Measurements from ENCODE around the gene PCDHA1. TPM values are rescaled to one million over a fixed set of nuclear protein-coding genes. Genes with fewer than 3 reads are reported as not detected.

Gene PCDHA1
- total RNA-seq, 2 experiments from 2014 or later = not detected

- Mint-ChIP-seq H3K9me3 (no peaks in the 10 kb centered on the region), H3K36me3 (no peaks in the 10 kb centered on the region), H3K27ac (no peak overlapping the region), H3K4me1 (no peaks in the 10 kb centered on the region), H3K27me3 (peaks cover 32% of the 10 kb centered on the region), H3K4me3 (no peak overlapping the region)
- no peak for DNase-seq
These were observed 183.9 kb downstream of the PCDHA1 start for GRCh38 chr5:140969880-140970279.

- no peak for DNase-seq
- Mint-ChIP-seq H3K36me3 (no peaks in the 10 kb centered on the region), H3K9me3 (no peaks in the 10 kb centered on the region), H3K27ac (no peak overlapping the region), H3K4me3 (no peak overlapping the region), H3K27me3 (no peaks in the 10 kb centered on the region), H3K4me1 (no peaks in the 10 kb centered on the region)
These were observed 187.6 kb downstream of the PCDHA1 start for GRCh38 chr5:140973550-140973949.

- no peaks in the 10 kb centered on the region for H3K9me3 Mint-ChIP-seq
- no peak overlapping the region for H3K4me3 Mint-ChIP-seq
- no peak overlapping the region for H3K27ac Mint-ChIP-seq
- no peaks in the 10 kb centered on the region for H3K4me1 Mint-ChIP-seq
- no peaks in the 10 kb centered on the region for H3K27me3 Mint-ChIP-seq
- no peaks in the 10 kb centered on the region for H3K36me3 Mint-ChIP-seq
- no peak for DNase-seq
These were observed 191.1 kb downstream of the PCDHA1 start for GRCh38 chr5:140977003-140977402.

- Mint-ChIP-seq H3K36me3 (no peaks in the 10 kb centered on the region), H3K27me3 (peaks cover 4% of the 10 kb centered on the region), H3K4me1 (no peaks in the 10 kb centered on the region), H3K4me3 (no peak overlapping the region), H3K9me3 (no peaks in the 10 kb centered on the region), H3K27ac (no peak overlapping the region)
- no peak for DNase-seq
These were observed 192.3 kb downstream of the PCDHA1 start for GRCh38 chr5:140978260-140978659.

GRCh38 chr5:140978983-140979382, 193.0 kb downstream of the PCDHA1 start:
- no peaks in the 10 kb centered on the region for H3K4me1 Mint-ChIP-seq
- H3K9me3 Mint-ChIP-seq = no peaks in the 10 kb centered on the region
- DNase-seq = no peak
- H3K4me3 Mint-ChIP-seq = no peak overlapping the region
- H3K27ac Mint-ChIP-seq = no peak overlapping the region
- H3K27me3 Mint-ChIP-seq = peaks cover 6% of the 10 kb centered on the region
- no peaks in the 10 kb centered on the region for H3K36me3 Mint-ChIP-seq

- H3K9me3 Mint-ChIP-seq = no peaks in the 10 kb centered on the region
- H3K27ac Mint-ChIP-seq = no peak overlapping the region
- DNase-seq = no peak
- no peaks in the 10 kb centered on the region for H3K4me1 Mint-ChIP-seq
- no peak overlapping the region for H3K4me3 Mint-ChIP-seq
- peaks cover 15% of the 10 kb centered on the region for H3K27me3 Mint-ChIP-seq
- H3K36me3 Mint-ChIP-seq = no peaks in the 10 kb centered on the region
These were observed 196.3 kb downstream of the PCDHA1 start for GRCh38 chr5:140982083-140982716.

- Mint-ChIP-seq H3K27ac (no peak overlapping the region), H3K36me3 (no peaks in the 10 kb centered on the region), H3K4me3 (no peak overlapping the region), H3K27me3 (peaks cover 22% of the 10 kb centered on the region), H3K9me3 (no peaks in the 10 kb centered on the region), H3K4me1 (no peaks in the 10 kb centered on the region)
- no peak for DNase-seq
These were observed 200.2 kb downstream of the PCDHA1 start for GRCh38 chr5:140986117-140986521.

- H3K4me3 Mint-ChIP-seq = no peak overlapping the region
- H3K36me3 Mint-ChIP-seq = no peaks in the 10 kb centered on the region
- H3K27me3 Mint-ChIP-seq = peaks cover 24% of the 10 kb centered on the region
- H3K9me3 Mint-ChIP-seq = no peaks in the 10 kb centered on the region
- no peaks in the 10 kb centered on the region for H3K4me1 Mint-ChIP-seq
- no peak overlapping the region for H3K27ac Mint-ChIP-seq
- DNase-seq = no peak
These were observed 202.2 kb downstream of the PCDHA1 start for GRCh38 chr5:140988100-140988499.

- DNase-seq = no peak
- Mint-ChIP-seq H3K27ac (no peak overlapping the region), H3K27me3 (peaks cover 21% of the 10 kb centered on the region), H3K36me3 (no peaks in the 10 kb centered on the region), H3K4me1 (no peaks in the 10 kb centered on the region), H3K4me3 (no peak overlapping the region), H3K9me3 (no peaks in the 10 kb centered on the region)
These were observed 202.7 kb downstream of the PCDHA1 start for GRCh38 chr5:140988608-140989007.

- H3K36me3 Mint-ChIP-seq = no peaks in the 10 kb centered on the region
- H3K4me3 Mint-ChIP-seq = no peak overlapping the region
- peaks cover 21% of the 10 kb centered on the region for H3K27me3 Mint-ChIP-seq
- no peaks in the 10 kb centered on the region for H3K9me3 Mint-ChIP-seq
- H3K27ac Mint-ChIP-seq = no peak overlapping the region
- no peak for DNase-seq
- H3K4me1 Mint-ChIP-seq = no peaks in the 10 kb centered on the region
These were observed 203.5 kb downstream of the PCDHA1 start for GRCh38 chr5:140989254-140990020.

- no peak overlapping the region for H3K4me3 Mint-ChIP-seq
- H3K4me1 Mint-ChIP-seq = no peaks in the 10 kb centered on the region
- no peaks in the 10 kb centered on the region for H3K9me3 Mint-ChIP-seq
- no peaks in the 10 kb centered on the region for H3K36me3 Mint-ChIP-seq
- no peak for DNase-seq
- H3K27ac Mint-ChIP-seq = no peak overlapping the region
- H3K27me3 Mint-ChIP-seq = peaks cover 13% of the 10 kb centered on the region
These were observed 206.9 kb downstream of the PCDHA1 start for GRCh38 chr5:140992828-140993227.

- Mint-ChIP-seq H3K4me1 (no peaks in the 10 kb centered on the region), H3K9me3 (no peaks in the 10 kb centered on the region), H3K27ac (no peak overlapping the region)
These were observed 210.1 kb downstream of the PCDHA1 start for GRCh38 chr5:140996060-140996459.

GRCh38 chr5:140998921-140999410, 213.0 kb downstream of the PCDHA1 start:
- no peak for DNase-seq
- no peaks in the 10 kb centered on the region for H3K36me3 Mint-ChIP-seq
- no peaks in the 10 kb centered on the region for H3K9me3 Mint-ChIP-seq
- H3K27ac Mint-ChIP-seq = no peak overlapping the region
- peaks cover 6% of the 10 kb centered on the region for H3K4me1 Mint-ChIP-seq
- H3K4me3 Mint-ChIP-seq = no peak overlapping the region
- H3K27me3 Mint-ChIP-seq = peaks cover 42% of the 10 kb centered on the region

More at GRCh38 chr5:140996060-140996459, 210.1 kb downstream of the PCDHA1 start:
- Mint-ChIP-seq H3K4me3 (no peak overlapping the region), H3K27me3 (peaks cover 24% of the 10 kb centered on the region), H3K36me3 (no peaks in the 10 kb centered on the region)
- DNase-seq = no peak

- Mint-ChIP-seq H3K4me1 (peaks cover 6% of the 10 kb centered on the region), H3K36me3 (no peaks in the 10 kb centered on the region), H3K27ac (no peak overlapping the region), H3K4me3 (peak overlapping the region; percentile 40), H3K27me3 (peaks cover 49% of the 10 kb centered on the region), H3K9me3 (no peaks in the 10 kb centered on the region)
- DNase-seq = no peak
These were observed 215.5 kb downstream of the PCDHA1 start for GRCh38 chr5:141001446-141001843.

GRCh38 chr5:141001844-141002604, 216.1 kb downstream of the PCDHA1 start:
- Mint-ChIP-seq H3K27me3 (peaks cover 52% of the 10 kb centered on the region), H3K4me1 (peaks cover 6% of the 10 kb centered on the region), H3K9me3 (peaks cover 1% of the 10 kb centered on the region), H3K36me3 (no peaks in the 10 kb centered on the region), H3K4me3 (peak overlapping the region; percentile 40), H3K27ac (no peak overlapping the region)
- DNase-seq = no peak

Measured in activated naive CD8-positive, alpha-beta T cell treated with anti-CD3 and anti-CD28 coated beads for 36 hours (primary cell).